Neural cell (in vitro differentiated cells): ENCODE data around the gene MRPL50. TPM values are rescaled to one million over a fixed set of nuclear protein-coding genes. Genes with fewer than 3 reads are reported as not detected.

Source experiments
- H2AFZ ChIP-seq: fragments of 200-600, 300-800 bp; sonication (generic), shearing (Covaris generic); 2 replicates; pipeline ENCODE4 v1.6.0; 2014; ENCODE audit warnings: low read depth, mild to moderate bottlenecking, antibody characterized with exemption, low read length, moderate library complexity
- H3F3A ChIP-seq: fragments of 200-600 bp; shearing (Covaris generic); 2 replicates; pipeline ENCODE4 v1.6.1; 2016; ENCODE audit warnings: mild to moderate bottlenecking, moderate library complexity, mixed read lengths, antibody characterized with exemption, low read length; ENCODE audit not compliant: insufficient read depth, poor library complexity, severe bottlenecking
- H3K27ac ChIP-seq: fragments of 200-600, 300-800 bp; sonication (generic), shearing (Covaris generic); 2 replicates; pipeline ENCODE4 v1.5.1; 2014; ENCODE audit warnings: mild to moderate bottlenecking, low read length, moderate library complexity
- H3K27me3 ChIP-seq: fragments of 300-800, 200-600 bp; sonication (generic), shearing (Covaris generic); 2 replicates; pipeline ENCODE4 v1.6.0; 2014; ENCODE audit warnings: mild to moderate bottlenecking, low read depth, low read length, moderate library complexity; ENCODE audit not compliant: insufficient read depth
- H3K36me3 ChIP-seq: fragments of 300-800, 200-600 bp; sonication (generic), shearing (Covaris generic); 2 replicates; pipeline ENCODE4 v1.5.1; 2014; ENCODE audit warnings: mild to moderate bottlenecking, antibody characterized with exemption, low read length, moderate library complexity; ENCODE audit not compliant: insufficient read depth
- H3K4me2 ChIP-seq: fragments of 300-800, 200-600 bp; sonication (generic), shearing (Covaris generic); 2 replicates; pipeline ENCODE4 v1.6.0; 2014; ENCODE audit warnings: mild to moderate bottlenecking, low read length
- H3K4me3 ChIP-seq: fragments of 300-800, 200-600 bp; sonication (generic), shearing (Covaris generic); 2 replicates; pipeline ENCODE4 v1.5.1; 2014; ENCODE audit warnings: mild to moderate bottlenecking, low read length, moderate library complexity
- H3K79me2 ChIP-seq: fragments of 200-600 bp; shearing (Covaris generic); replicated peaks from 2 replicates; pipeline ENCODE4 v1.6.0; 2014; ENCODE audit warnings: mild to moderate bottlenecking, low read length, moderate library complexity; ENCODE audit not compliant: insufficient read depth
- H3K9ac ChIP-seq: fragments of 300-800, 200-600 bp; sonication (generic), shearing (Covaris generic); 2 replicates; pipeline ENCODE4 v1.6.1; 2016; ENCODE audit warnings: mild to moderate bottlenecking, low read length, mixed read lengths
- H3K9me2 ChIP-seq: fragments of 200-600 bp; shearing (Covaris generic); 2 replicates; pipeline ENCODE4 v1.6.1; 2016; ENCODE audit warnings: mild to moderate bottlenecking, low read length, mixed read lengths; ENCODE audit not compliant: insufficient read depth
- H3K9me3 ChIP-seq: fragments of 200-600, 300-800 bp; sonication (generic), shearing (Covaris generic); 2 replicates; pipeline ENCODE4 v1.6.1; 2016; ENCODE audit warnings: mild to moderate bottlenecking, mixed run types, low read length, moderate library complexity, mixed read lengths
- H4K20me1 ChIP-seq: fragments of 200-600 bp; shearing (Covaris generic); 2 replicates; pipeline ENCODE4 v1.6.1; 2016; ENCODE audit warnings: mild to moderate bottlenecking, mixed run types; ENCODE audit not compliant: insufficient read depth
- EP300 ChIP-seq: fragments of 450-650 bp; conservative IDR thresholded peaks from 2 replicates; pipeline ENCODE4 v1.6.1; 2014; ENCODE audit warnings: antibody characterized with exemption, mild to moderate bottlenecking, moderate library complexity; ENCODE audit not compliant: poor library complexity, severe bottlenecking
- EZH2 ChIP-seq: fragments of 200-600, 300-800 bp; shearing (Covaris generic), sonication (generic); IDR thresholded peaks from 2 replicates; pipeline ENCODE4 v1.6.1; 2014; ENCODE audit warnings: antibody characterized with exemption, low read length, borderline replicate concordance, mild to moderate bottlenecking; ENCODE audit not compliant: insufficient read depth, poor library complexity, severe bottlenecking
- MXI1 ChIP-seq: fragments of 450-650 bp; conservative IDR thresholded peaks from 2 replicates; pipeline ENCODE4 v1.6.1; 2014; ENCODE audit warnings: antibody characterized with exemption, mild to moderate bottlenecking; ENCODE audit not compliant: poor library complexity, severe bottlenecking
- POLR2AphosphoS5 ChIP-seq: IDR thresholded peaks from 2 replicates; pipeline ENCODE4 v1.6.1; 2012
- RAD21 ChIP-seq: fragments of 450-650 bp; conservative IDR thresholded peaks from 2 replicates; pipeline ENCODE4 v1.6.1; 2014; ENCODE audit warnings: antibody characterized with exemption, mild to moderate bottlenecking, moderate library complexity
- SMC3 ChIP-seq: fragments of 450-650 bp; conservative IDR thresholded peaks from 2 replicates; pipeline ENCODE4 v1.6.1; 2014; ENCODE audit warnings: antibody characterized with exemption, mild to moderate bottlenecking, moderate library complexity; ENCODE audit not compliant: poor library complexity
- TAF1 ChIP-seq: IDR thresholded peaks from 2 replicates; pipeline ENCODE4 v1.6.1; 2012; ENCODE audit warnings: low read depth
- polyA plus RNA-seq: library from polyadenylated mRNA; depleted of rRNA; stranded (reverse); fragments of >200 nt; gene quantifications from 2 replicates; pipeline ENCODE4 v1.2.3, GENCODE V29; 2014
- TF ChIP-seq, protein P1 (sequence below): fragments of 450-650 bp; IDR thresholded peaks from 2 replicates; pipeline ENCODE4 v1.5.1; 2014; ENCODE audit warnings: antibody characterized with exemption, mild to moderate bottlenecking, moderate library complexity; ENCODE audit not compliant: poor library complexity, severe bottlenecking
- TF ChIP-seq, protein P2 (sequence below): IDR thresholded peaks from 2 replicates; pipeline ENCODE4 v1.6.1; 2012; ENCODE audit warnings: borderline replicate concordance

MRPL50 gene
- polyA plus RNA-seq, 1 donor from 2014 or later: 35.2 TPM

DNA sequence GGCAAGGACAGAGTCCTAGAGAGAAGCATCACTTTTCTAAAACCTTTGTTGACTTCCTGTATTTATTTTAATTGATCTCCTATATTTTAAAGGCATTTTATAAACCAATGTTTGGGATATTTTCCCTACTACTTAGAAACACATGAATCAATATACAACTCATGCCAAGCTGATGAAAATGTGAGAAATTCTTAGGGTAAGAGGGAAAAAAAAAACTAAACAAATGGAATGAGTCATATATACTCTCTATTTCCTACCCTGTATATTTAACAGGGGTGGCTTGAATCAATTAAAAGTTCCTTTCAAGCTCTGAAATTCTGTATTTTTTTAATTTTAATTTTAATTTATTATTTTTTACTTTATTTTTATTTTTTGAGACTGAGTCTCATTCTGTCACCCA lies 33.2 kb downstream of the MRPL50 start:
- no peaks in the 10 kb centered on the region for H4K20me1 ChIP-seq
- no peaks in the 10 kb centered on the region for H3K9me2 ChIP-seq
- no peaks in the 10 kb centered on the region for H3K9me3 ChIP-seq
- H3K4me3 ChIP-seq: no peak overlapping the region
- no peak overlapping the region for H3K9ac ChIP-seq
- no peak overlapping the region for H3K27ac ChIP-seq
- H3K4me2 ChIP-seq: no peak overlapping the region
- TF ChIP-seq RAD21 (no peak), EP300 (no peak), SMC3 (no peak), EZH2 (no peak), TAF1 (no peak), POLR2AphosphoS5 (no peak), MXI1 (no peak)
- TF ChIP-seq, protein P1, sequence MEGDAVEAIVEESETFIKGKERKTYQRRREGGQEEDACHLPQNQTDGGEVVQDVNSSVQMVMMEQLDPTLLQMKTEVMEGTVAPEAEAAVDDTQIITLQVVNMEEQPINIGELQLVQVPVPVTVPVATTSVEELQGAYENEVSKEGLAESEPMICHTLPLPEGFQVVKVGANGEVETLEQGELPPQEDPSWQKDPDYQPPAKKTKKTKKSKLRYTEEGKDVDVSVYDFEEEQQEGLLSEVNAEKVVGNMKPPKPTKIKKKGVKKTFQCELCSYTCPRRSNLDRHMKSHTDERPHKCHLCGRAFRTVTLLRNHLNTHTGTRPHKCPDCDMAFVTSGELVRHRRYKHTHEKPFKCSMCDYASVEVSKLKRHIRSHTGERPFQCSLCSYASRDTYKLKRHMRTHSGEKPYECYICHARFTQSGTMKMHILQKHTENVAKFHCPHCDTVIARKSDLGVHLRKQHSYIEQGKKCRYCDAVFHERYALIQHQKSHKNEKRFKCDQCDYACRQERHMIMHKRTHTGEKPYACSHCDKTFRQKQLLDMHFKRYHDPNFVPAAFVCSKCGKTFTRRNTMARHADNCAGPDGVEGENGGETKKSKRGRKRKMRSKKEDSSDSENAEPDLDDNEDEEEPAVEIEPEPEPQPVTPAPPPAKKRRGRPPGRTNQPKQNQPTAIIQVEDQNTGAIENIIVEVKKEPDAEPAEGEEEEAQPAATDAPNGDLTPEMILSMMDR: no peak
- TF ChIP-seq, protein P2, sequence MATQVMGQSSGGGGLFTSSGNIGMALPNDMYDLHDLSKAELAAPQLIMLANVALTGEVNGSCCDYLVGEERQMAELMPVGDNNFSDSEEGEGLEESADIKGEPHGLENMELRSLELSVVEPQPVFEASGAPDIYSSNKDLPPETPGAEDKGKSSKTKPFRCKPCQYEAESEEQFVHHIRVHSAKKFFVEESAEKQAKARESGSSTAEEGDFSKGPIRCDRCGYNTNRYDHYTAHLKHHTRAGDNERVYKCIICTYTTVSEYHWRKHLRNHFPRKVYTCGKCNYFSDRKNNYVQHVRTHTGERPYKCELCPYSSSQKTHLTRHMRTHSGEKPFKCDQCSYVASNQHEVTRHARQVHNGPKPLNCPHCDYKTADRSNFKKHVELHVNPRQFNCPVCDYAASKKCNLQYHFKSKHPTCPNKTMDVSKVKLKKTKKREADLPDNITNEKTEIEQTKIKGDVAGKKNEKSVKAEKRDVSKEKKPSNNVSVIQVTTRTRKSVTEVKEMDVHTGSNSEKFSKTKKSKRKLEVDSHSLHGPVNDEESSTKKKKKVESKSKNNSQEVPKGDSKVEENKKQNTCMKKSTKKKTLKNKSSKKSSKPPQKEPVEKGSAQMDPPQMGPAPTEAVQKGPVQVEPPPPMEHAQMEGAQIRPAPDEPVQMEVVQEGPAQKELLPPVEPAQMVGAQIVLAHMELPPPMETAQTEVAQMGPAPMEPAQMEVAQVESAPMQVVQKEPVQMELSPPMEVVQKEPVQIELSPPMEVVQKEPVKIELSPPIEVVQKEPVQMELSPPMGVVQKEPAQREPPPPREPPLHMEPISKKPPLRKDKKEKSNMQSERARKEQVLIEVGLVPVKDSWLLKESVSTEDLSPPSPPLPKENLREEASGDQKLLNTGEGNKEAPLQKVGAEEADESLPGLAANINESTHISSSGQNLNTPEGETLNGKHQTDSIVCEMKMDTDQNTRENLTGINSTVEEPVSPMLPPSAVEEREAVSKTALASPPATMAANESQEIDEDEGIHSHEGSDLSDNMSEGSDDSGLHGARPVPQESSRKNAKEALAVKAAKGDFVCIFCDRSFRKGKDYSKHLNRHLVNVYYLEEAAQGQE: no peak
- no peaks in the 10 kb centered on the region for H3K79me2 ChIP-seq
- H2AFZ ChIP-seq: no peak overlapping the region
- H3K36me3 ChIP-seq: no peaks in the 10 kb centered on the region
- no peaks in the 10 kb centered on the region for H3K27me3 ChIP-seq
- H3F3A ChIP-seq: no peaks in the 10 kb centered on the region

GRCh38 chr9:101362450-101362849 lies 36.0 kb downstream of the MRPL50 start:
- no peaks in the 10 kb centered on the region for H4K20me1 ChIP-seq
- no peak overlapping the region for H3K4me2 ChIP-seq
- no peaks in the 10 kb centered on the region for H3K27me3 ChIP-seq
- no peak overlapping the region for H2AFZ ChIP-seq
- H3K36me3 ChIP-seq: no peaks in the 10 kb centered on the region
- H3K9me3 ChIP-seq: no peaks in the 10 kb centered on the region
- TF ChIP-seq EP300: no peak
- TF ChIP-seq RAD21: no peak
- TF ChIP-seq, protein P1: no peak
- TF ChIP-seq, protein P2: no peak
- no peak for TF ChIP-seq EZH2
- no peak for TF ChIP-seq POLR2AphosphoS5
- no peak for TF ChIP-seq SMC3
- TF ChIP-seq MXI1: no peak
- TF ChIP-seq TAF1: no peak
- H3K9ac ChIP-seq: no peak overlapping the region
- H3K9me2 ChIP-seq: no peaks in the 10 kb centered on the region
- H3K79me2 ChIP-seq: no peaks in the 10 kb centered on the region
- H3F3A ChIP-seq: no peaks in the 10 kb centered on the region
- H3K27ac ChIP-seq: no peak overlapping the region
- no peak overlapping the region for H3K4me3 ChIP-seq
